GM21576 (cell line): ENCODE measurements around the gene LINC00632.

Experiments
- ATAC-seq: cut with Tn5 transposase; IDR thresholded peaks from one replicate; pipeline ENCODE4 v1.9.1; 2021; ENCODE audit warnings: mild to moderate bottlenecking, moderate library complexity; ENCODE audit not compliant: unreplicated experiment

Gene LINC00632

GRCh38 chrX:140764401-140764919, 54.9 kb downstream of the LINC00632 start:
- ATAC-seq = no peak

GRCh38 chrX:140765043-140765784, 55.7 kb downstream of the LINC00632 start:
- ATAC-seq = no peak

- no peak for ATAC-seq
These were observed 56.6 kb downstream of the LINC00632 start for GRCh38 chrX:140766024-140766611.

- no peak for ATAC-seq
These were observed 58.1 kb downstream of the LINC00632 start for GRCh38 chrX:140767646-140768045.

GRCh38 chrX:140775211-140775610, 65.7 kb downstream of the LINC00632 start:
- ATAC-seq = no peak

- ATAC-seq = no peak
These were observed 66.8 kb downstream of the LINC00632 start for GRCh38 chrX:140776320-140776719.

GRCh38 chrX:140794642-140795041, 85.1 kb downstream of the LINC00632 start:
- ATAC-seq = no peak

- no peak for ATAC-seq
These were observed 89.7 kb downstream of the LINC00632 start for GRCh38 chrX:140799216-140799615.

- ATAC-seq = no peak
These were observed 94.7 kb downstream of the LINC00632 start for GRCh38 chrX:140804292-140804691.

- ATAC-seq = no peak
These were observed 106.3 kb downstream of the LINC00632 start for GRCh38 chrX:140815868-140816267.

- ATAC-seq = no peak
These were observed 108.4 kb downstream of the LINC00632 start for GRCh38 chrX:140817943-140818342.

GRCh38 chrX:140821280-140821679, 111.7 kb downstream of the LINC00632 start:
- no peak for ATAC-seq

GRCh38 chrX:140822184-140822583, 112.6 kb downstream of the LINC00632 start:
- no peak for ATAC-seq

- ATAC-seq = no peak
These were observed 113.3 kb downstream of the LINC00632 start for GRCh38 chrX:140822861-140823260.

- ATAC-seq = no peak
These were observed 127.3 kb downstream of the LINC00632 start for GRCh38 chrX:140836874-140837273.
